Gastrocnemius medialis (tissue), 4 donors: ENCODE results near the gene EID2.

Experiments
- CTCF ChIP-seq, 5 experiments: fragments of 450-650 bp in 3 of 5; fragments of 200-600 bp in 2 of 5; sonication (generic) in 2 of 5; IDR thresholded peaks in 4 of 5; conservative IDR thresholded peaks in 1 of 5; 1 replicate in 4 of 5; 2 replicates in 1 of 5; pipeline ENCODE4 v1.5.1; 2016 to 2019; ENCODE audit warnings: antibody characterized with exemption in 5 of 5, mild to moderate bottlenecking in 3 of 5, moderate library complexity in 3 of 5
- POLR2A ChIP-seq, 2 donors: fragments of 450-650 bp; IDR thresholded peaks; one replicate each; pipeline ENCODE4 v1.6.1; 2017; ENCODE audit warnings: antibody characterized with exemption in 2 of 2, mild to moderate bottlenecking in 2 of 2, moderate library complexity in 2 of 2

GRCh38 chr19:39587496-39587895, 47.5 kb upstream of the EID2 start:
- TF ChIP-seq CTCF (IDR thresholded peaks at IDR 0.05 in 4 of 5, conservative IDR thresholded peaks at IDR 0.05 in 1 of 5), result no peak
- TF ChIP-seq POLR2A (IDR thresholded peaks at IDR 0.05), result no peak
